Retinal pigment epithelial cell (primary cell): ENCODE measurements around the gene ACTRT3.

Source experiments
- DNase-seq: peaks from one replicate; pipeline ENCODE4 v3.0.0-alpha.2; 2010; ENCODE audit warnings: low read depth
- H3K4me3 ChIP-seq: 2 replicates; pipeline ENCODE4 v1.5.1; 2011; ENCODE audit warnings: mild to moderate bottlenecking, low read length, control low read depth, moderate library complexity
- TF ChIP-seq, protein P1 (sequence below): conservative IDR thresholded peaks from 2 replicates; pipeline ENCODE4 v1.5.1; 2011; ENCODE audit warnings: low read depth, low read length, control low read depth, inconsistent platforms

The ACTRT3 gene

DNA sequence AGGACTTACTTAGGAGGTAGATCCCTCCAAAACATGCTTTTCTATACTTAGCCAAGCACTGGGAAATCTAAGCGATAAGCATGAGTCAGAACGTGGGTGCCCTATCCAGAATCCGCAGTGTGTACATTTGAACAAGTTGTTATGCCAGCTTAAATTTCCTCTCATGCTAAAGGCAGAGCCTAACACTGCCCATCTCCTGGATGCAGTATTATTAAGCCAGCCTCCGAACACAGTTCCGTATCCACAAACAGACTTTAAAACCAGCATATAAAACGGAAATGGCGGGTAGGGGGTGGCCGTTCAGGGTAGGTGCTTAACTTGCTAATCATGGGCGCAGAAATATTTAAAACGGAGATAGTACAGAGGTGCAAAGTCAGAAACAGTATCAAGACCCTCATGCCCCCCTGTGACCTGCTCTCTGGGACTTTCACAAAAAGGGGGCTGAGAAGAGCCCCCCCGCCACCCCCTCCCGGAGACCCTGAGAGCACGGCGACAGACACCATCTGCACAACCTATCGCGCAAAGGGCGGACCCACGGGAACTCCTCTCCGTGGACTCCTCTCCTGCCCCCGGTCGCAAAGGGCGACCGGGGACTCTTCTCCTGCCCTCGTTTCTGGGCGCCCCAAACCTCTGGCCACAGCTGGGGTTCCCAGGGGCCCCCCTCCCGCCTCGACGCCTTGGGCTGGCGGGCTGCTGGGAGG, 42.4 kb upstream of the ACTRT3 start:
- H3K4me3 ChIP-seq: peak overlapping the region; percentile 63
- TF ChIP-seq, protein P1, sequence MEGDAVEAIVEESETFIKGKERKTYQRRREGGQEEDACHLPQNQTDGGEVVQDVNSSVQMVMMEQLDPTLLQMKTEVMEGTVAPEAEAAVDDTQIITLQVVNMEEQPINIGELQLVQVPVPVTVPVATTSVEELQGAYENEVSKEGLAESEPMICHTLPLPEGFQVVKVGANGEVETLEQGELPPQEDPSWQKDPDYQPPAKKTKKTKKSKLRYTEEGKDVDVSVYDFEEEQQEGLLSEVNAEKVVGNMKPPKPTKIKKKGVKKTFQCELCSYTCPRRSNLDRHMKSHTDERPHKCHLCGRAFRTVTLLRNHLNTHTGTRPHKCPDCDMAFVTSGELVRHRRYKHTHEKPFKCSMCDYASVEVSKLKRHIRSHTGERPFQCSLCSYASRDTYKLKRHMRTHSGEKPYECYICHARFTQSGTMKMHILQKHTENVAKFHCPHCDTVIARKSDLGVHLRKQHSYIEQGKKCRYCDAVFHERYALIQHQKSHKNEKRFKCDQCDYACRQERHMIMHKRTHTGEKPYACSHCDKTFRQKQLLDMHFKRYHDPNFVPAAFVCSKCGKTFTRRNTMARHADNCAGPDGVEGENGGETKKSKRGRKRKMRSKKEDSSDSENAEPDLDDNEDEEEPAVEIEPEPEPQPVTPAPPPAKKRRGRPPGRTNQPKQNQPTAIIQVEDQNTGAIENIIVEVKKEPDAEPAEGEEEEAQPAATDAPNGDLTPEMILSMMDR: no peak

DNA sequence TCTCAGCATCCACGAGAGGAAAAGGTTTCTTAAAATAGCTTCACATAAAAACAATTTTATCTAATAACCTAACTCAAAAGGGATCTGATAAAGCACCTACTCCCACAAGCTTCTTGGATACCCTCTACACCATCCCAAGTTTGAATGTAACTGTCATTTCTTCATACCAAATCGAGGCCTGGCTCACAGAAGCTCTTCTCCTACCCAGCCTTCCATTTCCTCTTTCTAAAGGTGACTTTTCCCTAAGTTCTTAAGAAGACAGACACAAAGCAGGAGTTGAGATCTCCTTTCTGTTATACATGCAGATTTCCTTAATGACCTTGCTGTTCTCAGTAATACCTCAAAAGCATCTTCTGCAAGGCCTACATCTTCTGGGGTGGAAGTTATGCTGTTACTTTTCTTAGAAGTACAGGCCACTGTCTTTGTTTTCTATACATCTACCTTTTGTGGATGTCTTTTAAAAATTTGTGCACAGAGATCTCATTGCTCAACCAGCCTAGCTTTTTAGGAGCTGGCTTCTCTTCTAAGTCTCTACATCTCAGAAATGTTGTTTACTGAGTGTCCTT, 40.0 kb upstream of the ACTRT3 start:
- no peak for DNase-seq
- TF ChIP-seq, protein P1: no peak
- no peak overlapping the region for H3K4me3 ChIP-seq

More for the DNA sequence above, 42.4 kb upstream of the ACTRT3 start:
- DNase-seq: peak; percentile 66

DNA sequence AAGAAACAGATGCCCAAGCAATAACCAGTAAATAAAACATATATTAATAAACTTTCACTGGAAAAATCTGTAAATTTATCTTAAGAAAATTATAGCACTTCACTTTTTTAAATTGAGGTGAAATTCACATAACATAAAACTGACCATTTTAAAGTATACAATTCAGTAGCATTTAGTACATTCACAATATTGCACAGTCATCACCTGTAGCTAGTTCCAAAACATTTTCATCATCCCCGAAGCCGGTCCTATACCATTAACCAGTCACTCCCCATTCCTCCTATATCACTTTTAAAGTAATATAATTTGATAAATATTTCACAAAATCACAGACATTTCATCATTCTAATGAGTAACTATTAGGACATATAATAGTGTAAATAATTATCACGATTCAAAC, 35.3 kb upstream of the ACTRT3 start:
- TF ChIP-seq, protein P1: no peak
- H3K4me3 ChIP-seq: no peak overlapping the region
- no peak for DNase-seq

DNA sequence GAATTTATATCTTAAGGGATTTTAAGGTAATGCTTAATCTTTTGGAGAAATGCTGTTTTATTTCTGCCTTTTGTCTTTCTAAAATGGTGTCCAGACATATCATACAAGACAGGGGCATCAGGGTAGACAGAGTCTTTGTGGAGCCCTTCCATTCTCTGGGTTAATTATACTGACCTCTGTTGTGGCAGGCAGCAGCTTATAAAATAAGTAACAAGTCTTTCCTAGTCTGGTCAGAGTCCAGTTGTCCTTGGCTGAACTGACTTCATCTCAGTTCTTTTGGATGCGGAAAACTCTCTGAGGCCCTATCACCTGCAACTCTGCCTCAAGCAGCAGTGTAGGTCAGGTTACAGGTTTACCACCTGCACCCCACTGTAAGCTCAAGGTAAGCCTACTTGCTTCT, 23.0 kb upstream of the ACTRT3 start:
- no peak overlapping the region for H3K4me3 ChIP-seq
- TF ChIP-seq, protein P1: no peak
- no peak for DNase-seq

DNA sequence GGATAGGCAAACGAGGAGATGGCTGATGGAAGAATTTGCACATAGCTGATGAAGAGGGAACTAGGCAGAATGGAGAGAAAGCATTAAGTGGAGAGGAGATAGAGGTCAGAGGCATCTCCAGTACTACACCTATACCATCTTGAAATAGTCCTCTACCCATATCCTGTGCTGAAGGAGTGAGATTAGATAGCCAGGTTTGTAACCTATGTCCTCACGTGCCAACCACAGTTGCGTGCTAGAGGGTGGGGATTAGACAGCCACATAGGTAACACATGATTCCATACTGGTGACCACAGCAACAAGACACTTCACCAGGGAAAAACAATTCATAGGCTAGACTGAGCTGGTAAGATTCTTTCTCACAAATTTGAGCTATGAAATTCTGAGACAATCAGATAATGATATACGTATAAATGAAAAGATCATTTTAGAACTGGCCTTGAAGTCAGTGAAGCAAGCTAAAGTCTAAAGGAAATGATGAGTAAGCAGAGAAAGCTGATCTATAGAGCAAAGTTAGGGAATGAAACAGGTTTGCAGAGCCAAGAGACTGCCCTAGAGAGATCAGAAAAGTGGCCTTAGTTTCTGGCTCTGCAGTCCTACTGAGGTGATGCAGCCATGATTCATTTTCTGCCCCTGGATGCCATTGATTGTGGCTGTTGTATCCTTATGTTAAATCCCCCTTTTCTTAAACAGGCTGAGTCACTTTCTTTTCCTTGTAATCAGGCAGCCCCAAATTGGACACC, 21.5 kb upstream of the ACTRT3 start:
- H3K4me3 ChIP-seq: no peak overlapping the region
- DNase-seq: no peak
- TF ChIP-seq, protein P1: no peak

DNA sequence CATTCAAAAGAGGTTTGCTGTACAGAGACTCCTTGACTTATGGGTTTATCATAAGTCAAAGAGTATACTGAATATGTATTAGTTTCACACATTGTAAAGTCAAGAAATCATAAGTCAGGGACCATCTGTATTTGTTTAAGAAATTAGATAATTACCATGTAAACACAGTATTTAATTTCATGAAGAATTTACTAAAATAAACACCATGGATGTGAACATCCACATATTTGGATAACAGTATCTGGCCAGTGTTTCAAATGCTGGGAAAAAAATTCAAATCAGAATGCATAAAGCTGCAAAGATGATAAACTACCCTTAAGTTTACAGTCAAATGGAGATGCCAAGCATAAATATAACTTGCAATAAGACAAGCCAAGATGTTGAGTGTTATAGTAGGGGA, 20.9 kb upstream of the ACTRT3 start:
- no peak for DNase-seq
- TF ChIP-seq, protein P1: no peak

More for the DNA sequence above, 20.9 kb upstream of the ACTRT3 start:
- H3K4me3 ChIP-seq: no peak overlapping the region
